Retinal pigment epithelial cell (primary cell): ENCODE results near the gene LZTS2.

Experiments used
- DNase-seq: peaks from one replicate; pipeline ENCODE4 v3.0.0-alpha.2; 2010; ENCODE audit warnings: low read depth
- H3K4me3 ChIP-seq: 2 replicates; pipeline ENCODE4 v1.5.1; 2011; ENCODE audit warnings: mild to moderate bottlenecking, low read length, control low read depth, moderate library complexity
- TF ChIP-seq, protein P1 (sequence below): conservative IDR thresholded peaks from 2 replicates; pipeline ENCODE4 v1.5.1; 2011; ENCODE audit warnings: low read depth, low read length, control low read depth, inconsistent platforms

Gene LZTS2

DNA sequence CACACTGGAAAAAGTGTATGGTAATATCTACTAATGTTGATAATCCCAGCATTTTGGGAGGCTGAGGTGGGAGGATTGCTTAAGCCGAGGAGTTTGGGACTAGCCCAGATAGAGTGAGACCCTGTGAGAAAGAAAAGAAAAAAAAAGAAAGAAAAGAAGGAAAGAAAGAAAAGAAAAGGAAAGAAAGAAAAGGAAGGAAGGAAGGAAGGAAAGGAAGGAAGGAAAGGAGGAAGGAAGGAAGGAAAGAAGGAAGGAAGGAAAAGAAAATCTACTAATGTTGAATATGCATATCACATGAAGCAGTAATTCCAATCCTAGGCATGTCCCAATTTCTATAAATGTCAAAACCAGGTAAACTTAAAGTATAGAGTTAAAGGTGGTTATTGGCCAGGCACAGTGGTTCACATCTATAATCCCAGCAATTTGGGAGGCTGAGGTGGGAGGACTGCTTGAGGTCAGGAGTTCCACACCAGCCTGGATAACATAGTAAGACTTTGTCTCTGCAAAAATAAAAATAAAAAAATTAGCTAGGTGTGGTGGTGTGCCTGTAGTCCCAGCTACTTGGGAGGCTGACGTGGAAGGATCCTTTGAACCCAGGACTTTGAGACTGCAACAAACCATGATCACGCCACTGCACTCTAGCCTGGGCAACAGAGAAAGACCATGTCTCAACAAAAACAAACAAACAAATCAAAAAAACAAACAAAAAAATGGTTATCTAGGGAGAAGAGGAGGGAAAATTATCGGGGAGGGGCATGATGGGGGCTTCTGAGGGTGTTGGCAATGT is 57.0 kb downstream of the LZTS2 start:
- TF ChIP-seq, protein P1, sequence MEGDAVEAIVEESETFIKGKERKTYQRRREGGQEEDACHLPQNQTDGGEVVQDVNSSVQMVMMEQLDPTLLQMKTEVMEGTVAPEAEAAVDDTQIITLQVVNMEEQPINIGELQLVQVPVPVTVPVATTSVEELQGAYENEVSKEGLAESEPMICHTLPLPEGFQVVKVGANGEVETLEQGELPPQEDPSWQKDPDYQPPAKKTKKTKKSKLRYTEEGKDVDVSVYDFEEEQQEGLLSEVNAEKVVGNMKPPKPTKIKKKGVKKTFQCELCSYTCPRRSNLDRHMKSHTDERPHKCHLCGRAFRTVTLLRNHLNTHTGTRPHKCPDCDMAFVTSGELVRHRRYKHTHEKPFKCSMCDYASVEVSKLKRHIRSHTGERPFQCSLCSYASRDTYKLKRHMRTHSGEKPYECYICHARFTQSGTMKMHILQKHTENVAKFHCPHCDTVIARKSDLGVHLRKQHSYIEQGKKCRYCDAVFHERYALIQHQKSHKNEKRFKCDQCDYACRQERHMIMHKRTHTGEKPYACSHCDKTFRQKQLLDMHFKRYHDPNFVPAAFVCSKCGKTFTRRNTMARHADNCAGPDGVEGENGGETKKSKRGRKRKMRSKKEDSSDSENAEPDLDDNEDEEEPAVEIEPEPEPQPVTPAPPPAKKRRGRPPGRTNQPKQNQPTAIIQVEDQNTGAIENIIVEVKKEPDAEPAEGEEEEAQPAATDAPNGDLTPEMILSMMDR, result no peak
- DNase-seq, result no peak
- H3K4me3 ChIP-seq, result no peak overlapping the region
